HG02852 (cell line): Measurements from ENCODE around the gene SSH3.

Source experiments
- ATAC-seq: cut with Tn5 transposase; IDR thresholded peaks from one replicate; pipeline ENCODE4 v1.9.1; 2021; ENCODE audit warnings: mild to moderate bottlenecking, moderate library complexity; ENCODE audit not compliant: unreplicated experiment

Gene SSH3

DNA sequence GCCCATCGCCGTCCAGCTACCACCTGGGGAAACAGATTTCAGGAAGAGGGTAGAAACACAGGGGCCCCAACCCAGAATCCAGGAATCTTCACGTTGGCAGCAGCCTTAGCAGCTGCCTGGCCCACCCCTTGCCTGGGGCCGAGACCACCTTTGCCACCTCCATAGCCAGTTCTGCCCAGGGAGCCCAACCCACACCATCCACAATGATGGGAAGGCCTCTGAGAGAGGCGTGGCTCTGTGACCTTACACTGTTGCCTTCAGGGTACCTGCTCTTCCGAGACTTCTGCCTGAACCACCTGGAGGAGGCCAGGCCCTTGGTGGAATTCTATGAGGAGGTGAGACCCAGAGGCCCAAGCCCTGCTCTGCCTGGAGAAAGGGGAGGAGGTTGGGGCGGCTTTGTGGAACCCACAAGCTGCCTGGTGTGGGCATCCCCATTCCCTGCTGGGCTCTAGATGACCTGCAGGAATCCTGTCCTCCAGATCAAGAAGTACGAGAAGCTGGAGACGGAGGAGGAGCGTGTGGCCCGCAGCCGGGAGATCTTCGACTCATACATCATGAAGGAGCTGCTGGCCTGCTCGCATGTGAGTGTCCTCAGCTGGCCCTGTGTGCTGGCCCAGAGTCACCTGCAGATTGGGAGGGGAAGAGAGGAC is 24.3 kb upstream of the SSH3 start:
- no peak for ATAC-seq

DNA sequence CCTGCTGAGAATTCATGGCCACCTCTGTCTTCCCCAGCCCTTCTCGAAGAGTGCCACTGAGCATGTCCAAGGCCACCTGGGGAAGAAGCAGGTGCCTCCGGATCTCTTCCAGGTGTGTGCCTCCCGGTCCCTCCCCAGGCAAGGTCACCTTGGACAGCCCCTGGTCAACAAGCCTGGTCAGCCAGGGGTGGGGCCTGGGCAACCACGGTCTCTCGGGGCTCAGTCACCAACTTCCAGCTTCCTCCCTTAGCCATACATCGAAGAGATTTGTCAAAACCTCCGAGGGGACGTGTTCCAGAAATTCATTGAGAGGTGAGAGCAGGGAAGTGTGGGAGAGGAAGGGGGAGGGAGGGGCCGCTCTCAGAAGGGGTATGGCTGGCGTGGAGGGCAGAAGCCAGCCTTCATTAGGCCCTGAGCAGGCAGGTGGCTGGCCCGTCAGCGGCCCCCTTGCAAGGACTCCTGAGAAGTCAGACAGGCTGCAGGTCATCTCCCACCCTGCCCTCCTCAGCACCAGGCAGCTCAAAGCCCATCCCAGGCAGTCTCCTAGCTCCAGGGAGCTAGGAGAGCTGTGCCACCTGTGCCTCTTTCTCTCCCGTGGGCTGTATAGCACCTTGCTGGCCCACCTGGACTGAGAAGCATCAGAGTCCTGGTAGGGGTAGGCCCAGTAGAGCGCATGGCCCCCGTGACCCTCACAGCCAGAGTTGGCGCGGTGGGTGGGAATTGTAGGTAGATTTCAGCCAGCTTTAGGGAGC is 23.6 kb upstream of the SSH3 start:
- no peak for ATAC-seq

DNA sequence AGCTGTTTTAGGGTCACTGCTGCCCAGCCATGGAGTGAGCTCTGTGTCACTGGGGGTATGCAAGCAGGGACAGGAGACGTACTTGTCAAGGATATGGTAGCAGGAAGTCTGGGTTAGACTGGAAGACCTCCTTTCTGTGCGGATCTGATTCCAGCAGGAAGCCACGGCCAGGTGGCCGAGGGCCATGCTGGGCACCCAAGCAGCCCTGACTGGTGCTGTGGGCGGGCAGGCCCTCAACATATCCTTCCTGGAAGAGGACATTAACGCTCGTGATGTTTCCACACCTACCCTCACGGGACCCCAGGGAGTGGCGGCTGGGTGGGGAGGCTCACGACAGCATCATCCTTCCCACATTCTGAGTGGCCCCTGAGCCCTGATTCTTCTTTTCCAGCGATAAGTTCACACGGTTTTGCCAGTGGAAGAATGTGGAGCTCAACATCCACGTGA is 23.0 kb upstream of the SSH3 start:
- ATAC-seq = no peak

DNA sequence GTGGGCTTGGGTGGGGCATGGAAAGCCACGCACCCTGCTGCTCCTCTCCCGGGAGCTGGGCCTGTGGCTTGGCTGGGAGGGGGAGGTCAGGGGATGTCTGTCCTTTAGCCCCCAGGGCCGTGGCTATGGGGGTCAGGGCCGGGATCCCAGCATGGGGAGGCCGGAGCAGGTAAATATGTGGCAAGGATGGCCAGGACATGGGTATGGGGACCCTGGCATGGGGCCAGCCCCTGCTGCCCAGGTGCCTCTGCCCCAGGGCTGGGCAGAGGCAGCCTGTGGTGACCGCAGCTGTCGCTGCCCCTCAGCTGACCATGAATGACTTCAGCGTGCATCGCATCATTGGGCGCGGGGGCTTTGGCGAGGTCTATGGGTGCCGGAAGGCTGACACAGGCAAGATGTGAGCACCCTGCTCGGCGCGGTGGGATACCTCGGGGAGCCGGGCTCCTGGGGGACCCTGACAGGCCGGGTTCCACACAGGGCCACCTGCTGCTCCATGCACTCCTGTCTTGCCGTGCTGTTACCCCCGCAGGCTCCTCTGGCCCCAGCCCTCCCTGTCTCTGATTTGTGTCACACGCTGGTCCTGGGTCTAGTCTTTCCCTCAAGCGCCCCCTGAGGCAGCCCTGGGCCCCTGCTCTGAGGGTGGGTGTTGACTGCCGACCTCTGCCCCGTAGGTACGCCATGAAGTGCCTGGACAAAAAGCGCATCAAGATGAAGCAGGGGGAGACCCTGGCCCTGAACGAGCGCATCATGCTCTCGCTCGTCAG is 22.4 kb upstream of the SSH3 start:
- ATAC-seq = no peak

DNA sequence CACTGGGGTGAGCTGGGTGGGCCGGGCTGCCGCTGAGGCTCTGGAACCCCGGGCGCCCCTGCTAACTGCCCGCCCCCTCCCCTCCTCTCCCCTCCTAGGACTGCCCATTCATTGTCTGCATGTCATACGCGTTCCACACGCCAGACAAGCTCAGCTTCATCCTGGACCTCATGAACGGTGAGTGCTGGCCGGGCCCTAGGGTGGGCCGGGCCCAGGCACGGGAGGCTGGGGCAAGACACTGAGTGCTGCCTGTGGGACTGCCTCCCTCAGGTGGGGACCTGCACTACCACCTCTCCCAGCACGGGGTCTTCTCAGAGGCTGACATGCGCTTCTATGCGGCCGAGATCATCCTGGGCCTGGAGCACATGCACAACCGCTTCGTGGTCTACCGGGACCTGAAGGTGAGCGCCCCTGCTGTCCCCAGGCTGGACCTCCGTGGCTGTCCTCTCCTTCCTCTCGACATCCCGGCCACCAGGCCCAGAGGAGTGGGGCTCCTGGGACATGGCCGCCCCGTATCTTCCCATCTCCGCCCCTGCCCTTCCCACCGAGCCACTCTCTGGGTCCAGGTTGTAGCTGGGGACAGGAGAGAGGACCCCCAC is 21.7 kb upstream of the SSH3 start:
- ATAC-seq = no peak

GRCh38 chr11:67282155-67282875 is 21.0 kb upstream of the SSH3 start:
- no peak for ATAC-seq

GRCh38 chr11:67282876-67283371 is 20.4 kb upstream of the SSH3 start:
- no peak for ATAC-seq

DNA sequence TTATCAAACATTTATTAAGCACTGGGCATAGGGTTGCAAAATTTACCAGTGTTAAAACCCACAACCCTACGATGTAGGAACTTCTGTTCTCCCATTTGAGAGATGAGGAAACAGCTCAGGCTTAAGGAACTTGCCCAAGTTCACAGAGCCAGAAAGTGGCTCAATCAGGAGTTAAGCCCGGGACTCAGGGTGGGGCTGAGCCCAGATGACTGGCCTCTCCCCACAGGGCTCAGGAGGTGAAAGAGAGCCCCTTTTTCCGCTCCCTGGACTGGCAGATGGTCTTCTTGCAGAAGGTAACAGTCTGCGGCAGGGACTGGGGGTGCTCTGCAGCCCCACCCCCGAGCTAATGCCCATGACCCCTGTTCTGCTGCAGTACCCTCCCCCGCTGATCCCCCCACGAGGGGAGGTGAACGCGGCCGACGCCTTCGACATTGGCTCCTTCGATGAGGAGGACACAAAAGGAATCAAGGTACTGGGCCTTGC is 19.8 kb upstream of the SSH3 start:
- ATAC-seq = no peak

- ATAC-seq = no peak
These were observed 18.4 kb upstream of the SSH3 start for GRCh38 chr11:67284811-67285540.

DNA sequence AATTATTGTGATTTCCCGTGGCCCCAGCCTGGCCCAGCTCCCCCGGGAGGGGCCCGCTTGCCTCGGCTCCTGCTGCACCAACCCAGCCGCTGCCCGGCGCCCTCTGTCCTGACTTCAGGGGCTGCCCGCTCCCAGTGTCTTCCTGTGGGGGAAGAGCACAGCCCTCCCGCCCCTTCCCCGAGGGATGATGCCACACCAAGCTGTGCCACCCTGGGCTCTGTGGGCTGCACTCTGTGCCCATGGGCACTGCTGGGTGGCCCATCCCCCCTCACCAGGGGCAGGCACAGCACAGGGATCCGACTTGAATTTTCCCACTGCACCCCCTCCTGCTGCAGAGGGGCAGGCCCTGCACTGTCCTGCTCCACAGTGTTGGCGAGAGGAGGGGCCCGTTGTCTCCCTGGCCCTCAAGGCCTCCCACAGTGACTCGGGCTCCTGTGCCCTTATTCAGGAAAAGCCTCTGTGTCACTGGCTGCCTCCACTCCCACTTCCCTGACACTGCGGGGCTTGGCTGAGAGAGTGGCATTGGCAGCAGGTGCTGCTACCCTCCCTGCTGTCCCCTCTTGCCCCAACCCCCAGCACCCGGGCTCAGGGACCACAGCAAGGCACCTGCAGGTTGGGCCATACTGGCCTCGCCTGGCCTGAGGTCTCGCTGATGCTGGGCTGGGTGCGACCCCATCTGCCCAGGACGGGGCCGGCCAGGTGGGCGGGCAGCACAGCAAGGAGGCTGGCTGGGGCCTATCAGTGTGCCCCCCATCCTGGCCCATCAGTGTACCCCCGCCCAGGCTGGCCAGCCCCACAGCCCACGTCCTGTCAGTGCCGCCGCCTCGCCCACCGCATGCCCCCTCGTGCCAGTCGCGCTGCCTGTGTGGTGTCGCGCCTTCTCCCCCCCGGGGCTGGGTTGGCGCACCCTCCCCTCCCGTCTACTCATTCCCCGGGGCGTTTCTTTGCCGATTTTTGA is 17.5 kb upstream of the SSH3 start:
- no peak for ATAC-seq

DNA sequence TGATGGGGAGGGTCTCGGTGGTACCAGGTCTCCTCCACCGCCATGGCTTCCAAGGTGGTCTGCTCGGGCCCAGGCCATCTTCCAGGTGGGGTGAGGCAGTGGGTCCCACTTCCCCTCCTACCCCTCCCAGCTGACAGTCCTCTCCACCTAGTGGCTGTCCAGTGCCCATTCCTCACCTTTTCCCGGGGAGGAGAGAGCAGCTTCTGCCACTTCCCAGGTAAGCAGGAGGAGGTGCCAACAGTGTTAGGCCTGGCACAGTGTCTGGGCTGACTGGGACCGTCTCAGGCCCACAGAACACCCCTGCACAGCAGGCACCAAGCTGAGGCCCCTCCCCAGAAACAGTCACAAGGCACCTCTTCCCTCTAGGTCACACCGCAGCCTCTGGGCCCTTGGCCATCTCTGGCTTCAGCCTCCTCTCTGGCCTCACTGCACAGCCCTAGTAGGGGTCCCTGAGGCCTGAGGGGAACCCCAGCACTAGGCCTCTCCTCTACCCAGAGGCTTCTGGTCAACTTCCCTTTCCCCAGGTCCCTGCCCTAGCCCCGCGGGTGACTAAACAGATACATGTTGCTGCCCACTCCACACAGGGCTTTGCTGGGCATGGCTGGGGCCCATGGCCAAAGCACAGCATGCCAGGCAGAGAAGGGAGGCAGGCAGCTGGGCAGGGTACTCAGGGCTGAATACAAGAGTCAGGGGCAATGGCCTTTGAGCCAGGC is 16.6 kb upstream of the SSH3 start:
- ATAC-seq = no peak

DNA sequence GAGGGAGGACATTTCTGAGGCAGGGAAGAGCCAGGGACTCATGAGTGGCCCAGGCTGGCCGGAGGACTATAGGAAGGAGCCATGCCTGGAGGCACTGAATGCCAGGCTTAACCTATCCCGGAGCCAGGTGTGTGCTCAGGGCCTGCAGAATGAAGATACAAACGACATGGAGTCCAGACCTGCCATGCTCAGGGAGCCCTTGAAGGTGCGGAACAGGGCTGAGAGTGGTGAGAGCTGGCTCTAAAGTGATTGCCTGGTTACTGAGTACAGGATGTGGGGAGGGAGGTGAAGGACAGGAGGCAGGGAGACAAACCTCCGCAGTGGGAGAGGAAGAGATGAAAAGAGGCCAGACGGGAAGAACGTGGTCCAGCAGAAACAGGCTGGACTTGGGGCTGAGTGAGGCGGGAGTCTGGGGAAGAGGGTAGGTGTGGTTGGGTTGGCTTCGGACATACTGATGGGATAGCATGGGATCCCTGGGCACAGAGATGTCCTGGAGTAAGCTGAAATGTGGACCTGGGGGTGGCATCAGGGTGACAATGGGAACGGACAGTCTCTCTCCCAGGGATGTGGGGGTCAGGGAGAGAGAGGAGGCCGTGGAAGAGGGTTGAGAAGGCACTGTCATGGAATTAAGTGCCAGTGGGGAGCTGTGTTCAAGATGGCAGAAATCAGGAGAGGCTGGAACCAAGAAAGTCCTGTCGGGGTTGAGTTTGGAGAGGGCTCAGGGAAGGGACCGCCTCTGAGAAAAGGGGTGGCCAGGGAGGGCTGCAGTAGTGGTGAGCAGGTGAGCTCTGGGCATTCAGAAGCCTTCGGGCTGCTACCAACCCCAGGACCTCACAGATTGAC is 15.8 kb upstream of the SSH3 start:
- ATAC-seq = no peak

DNA sequence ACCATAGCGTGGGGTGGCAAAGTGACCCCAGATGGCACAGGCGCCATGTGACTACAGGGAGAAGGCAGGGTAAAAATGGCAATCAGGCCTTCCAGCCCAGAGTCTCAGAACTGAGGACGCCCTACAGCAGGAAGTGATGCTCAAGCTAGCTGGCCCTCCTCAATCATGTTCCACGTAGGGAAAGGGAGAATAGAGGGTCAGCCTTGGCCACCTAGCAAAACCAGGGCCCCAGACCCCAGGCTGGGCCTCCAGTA is 15.2 kb upstream of the SSH3 start:
- no peak for ATAC-seq

DNA sequence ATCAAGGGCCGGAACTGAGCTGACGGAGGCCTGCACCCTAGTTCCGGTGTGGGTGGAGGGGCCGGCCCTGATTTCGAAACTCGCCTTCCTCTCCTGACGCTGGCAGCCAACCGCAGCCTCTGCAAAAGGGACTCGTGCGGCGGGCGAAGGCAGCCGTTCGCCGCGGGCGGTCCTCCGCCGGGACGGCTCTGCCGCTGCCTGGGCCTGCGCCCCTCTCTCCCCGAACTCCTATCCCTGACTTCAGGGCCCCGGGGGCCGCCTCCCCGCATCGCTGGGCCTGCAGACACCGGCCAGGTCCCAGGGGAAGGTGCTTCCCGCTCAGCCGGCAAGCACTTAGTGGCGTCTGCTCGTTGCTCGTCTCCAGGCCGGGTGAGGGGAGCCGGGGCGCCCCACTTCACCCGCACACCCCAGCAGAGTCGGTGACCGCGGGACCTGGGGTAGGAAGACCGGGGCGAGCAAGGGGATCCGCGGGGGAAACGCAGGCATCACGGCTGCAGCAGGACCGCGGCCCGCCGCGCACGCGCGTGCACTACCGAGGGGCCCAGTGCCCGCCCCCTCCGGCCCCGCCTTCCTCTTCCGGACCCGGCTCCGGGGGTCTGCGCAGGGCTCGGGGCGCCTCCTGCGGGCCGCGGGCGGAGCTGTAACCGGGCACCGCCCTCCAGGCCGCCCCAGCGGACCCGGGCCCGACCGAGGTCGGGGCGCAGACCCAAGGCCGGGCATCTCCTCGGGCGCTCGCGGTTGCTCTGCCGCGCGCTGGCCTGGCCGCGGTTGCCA is 14.7 kb upstream of the SSH3 start:
- ATAC-seq = peak; percentile 63

DNA sequence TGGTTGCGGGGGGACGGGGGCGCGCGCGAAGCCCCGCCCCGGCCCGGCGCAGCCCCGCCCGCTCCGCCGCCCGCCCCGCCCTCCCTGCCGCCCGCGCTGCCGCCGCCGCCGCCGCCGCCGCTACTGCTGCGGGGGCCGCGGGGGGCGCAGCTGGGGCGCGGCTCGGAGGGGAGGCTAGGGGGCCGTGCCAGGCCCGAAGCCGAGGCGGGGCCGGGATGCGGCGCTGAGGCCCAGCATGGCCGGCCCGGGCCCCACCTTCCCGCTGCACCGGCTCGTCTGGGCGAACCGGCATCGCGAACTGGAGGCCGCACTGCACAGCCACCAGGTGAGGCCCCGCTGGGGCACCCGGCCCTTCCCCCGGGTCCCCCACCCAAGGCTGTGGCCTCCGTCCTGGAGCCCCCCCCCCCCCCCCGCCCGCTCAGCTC is 14.1 kb upstream of the SSH3 start, which contains the start of gene ANKRD13D:
Gene ANKRD13D (plus strand): TSS at position 78 of the 425 bp plus-strand sequence. CDS start 158 bp downstream, at position 236.
- ATAC-seq = peak; percentile 43

DNA sequence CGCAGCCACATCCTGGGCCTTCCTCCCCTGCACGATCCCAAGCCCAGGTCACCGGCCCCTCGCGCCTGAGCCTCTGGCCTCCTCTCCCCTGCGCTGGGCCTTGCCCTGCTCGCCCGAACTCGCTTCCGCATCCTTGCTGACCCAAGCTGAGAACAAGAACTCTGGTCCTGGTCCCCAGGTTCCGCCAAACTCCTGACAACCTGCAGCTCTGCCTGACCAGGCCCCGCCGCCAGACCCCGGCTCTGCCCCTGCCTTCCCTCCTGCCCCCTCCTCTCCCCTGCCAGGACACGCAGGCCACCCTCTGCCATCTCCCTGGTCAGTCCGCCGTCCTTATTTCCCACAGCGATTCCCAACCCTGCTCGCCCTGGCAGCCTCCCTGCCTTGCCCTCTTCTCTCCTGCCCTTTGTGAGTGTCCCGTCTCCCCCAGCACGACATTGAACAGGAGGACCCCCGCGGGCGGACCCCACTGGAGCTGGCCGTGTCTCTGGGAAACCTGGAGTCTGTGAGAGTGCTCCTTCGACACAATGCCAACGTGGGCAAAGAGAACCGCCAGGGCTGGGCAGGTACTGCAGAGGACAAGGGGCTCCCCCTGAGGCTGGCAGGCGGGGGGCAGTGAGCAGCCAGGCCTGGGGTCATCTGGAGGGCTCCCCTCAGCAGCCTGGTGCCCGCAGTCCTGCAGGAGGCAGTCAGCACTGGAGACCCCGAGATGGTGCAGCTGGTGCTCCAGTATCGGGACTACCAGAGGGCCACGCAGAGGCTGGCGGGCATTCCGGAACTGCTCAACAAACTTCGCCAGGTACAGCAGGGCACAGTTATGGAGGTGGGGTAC is 13.5 kb upstream of the SSH3 start:
- ATAC-seq = no peak
